Chondrocyte (in vitro differentiated cells): ENCODE measurements around the gene CYP3A7. TPM values are rescaled to one million over a fixed set of nuclear protein-coding genes. Genes with fewer than 3 reads are reported as not detected.
"Not testable (repeated sequence)": the region's sequence is repeated elsewhere in the genome, so short reads cannot be mapped to it uniquely, and the experiment has no call there.

Source experiments
- DNase-seq: peaks from one replicate; pipeline ENCODE4 v3.0.0; 2021; ENCODE audit warnings: mixed read lengths, low spot score
- H3K27ac Mint-ChIP-seq: one replicate; pipeline ENCODE4 v1.8.0; 2021; ENCODE audit warnings: mild to moderate bottlenecking, moderate library complexity, mixed read lengths; ENCODE audit not compliant: unreplicated experiment
- H3K27me3 Mint-ChIP-seq: 2 replicates; pipeline ENCODE4 v1.8.0; 2021; ENCODE audit warnings: low read depth, mixed read lengths
- H3K36me3 Mint-ChIP-seq: 2 replicates; pipeline ENCODE4 v1.8.0; 2021; ENCODE audit warnings: low read depth, mixed read lengths
- H3K4me1 Mint-ChIP-seq: 2 replicates; pipeline ENCODE4 v1.8.0; 2021; ENCODE audit warnings: low read depth, mild to moderate bottlenecking, mixed read lengths
- H3K4me3 Mint-ChIP-seq: one replicate; pipeline ENCODE4 v1.8.0; 2021; ENCODE audit warnings: mild to moderate bottlenecking, moderate library complexity, mixed read lengths; ENCODE audit not compliant: unreplicated experiment
- H3K9me3 Mint-ChIP-seq: 2 replicates; pipeline ENCODE4 v1.8.0; 2021; ENCODE audit warnings: low read depth, mixed read lengths
- total RNA-seq: library from RNA; stranded (reverse); gene quantifications from 3 replicates; pipeline ENCODE4 v1.2.1, GENCODE V29; 2021
- TF ChIP-seq, protein P1 (sequence below): fragments of 200-600 bp; sonication (generic); IDR thresholded peaks from 2 replicates; pipeline ENCODE4 v1.5.0; 2021; ENCODE audit warnings: antibody characterized with exemption, mild to moderate bottlenecking, moderate library complexity

Gene CYP3A7
- total RNA-seq, 1 donor from 2014 or later = not detected

- no peak for DNase-seq
- TF ChIP-seq, protein P1, sequence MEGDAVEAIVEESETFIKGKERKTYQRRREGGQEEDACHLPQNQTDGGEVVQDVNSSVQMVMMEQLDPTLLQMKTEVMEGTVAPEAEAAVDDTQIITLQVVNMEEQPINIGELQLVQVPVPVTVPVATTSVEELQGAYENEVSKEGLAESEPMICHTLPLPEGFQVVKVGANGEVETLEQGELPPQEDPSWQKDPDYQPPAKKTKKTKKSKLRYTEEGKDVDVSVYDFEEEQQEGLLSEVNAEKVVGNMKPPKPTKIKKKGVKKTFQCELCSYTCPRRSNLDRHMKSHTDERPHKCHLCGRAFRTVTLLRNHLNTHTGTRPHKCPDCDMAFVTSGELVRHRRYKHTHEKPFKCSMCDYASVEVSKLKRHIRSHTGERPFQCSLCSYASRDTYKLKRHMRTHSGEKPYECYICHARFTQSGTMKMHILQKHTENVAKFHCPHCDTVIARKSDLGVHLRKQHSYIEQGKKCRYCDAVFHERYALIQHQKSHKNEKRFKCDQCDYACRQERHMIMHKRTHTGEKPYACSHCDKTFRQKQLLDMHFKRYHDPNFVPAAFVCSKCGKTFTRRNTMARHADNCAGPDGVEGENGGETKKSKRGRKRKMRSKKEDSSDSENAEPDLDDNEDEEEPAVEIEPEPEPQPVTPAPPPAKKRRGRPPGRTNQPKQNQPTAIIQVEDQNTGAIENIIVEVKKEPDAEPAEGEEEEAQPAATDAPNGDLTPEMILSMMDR = no peak
- H3K9me3 Mint-ChIP-seq = peaks cover 3% of the 10 kb centered on the region
- H3K27ac Mint-ChIP-seq = no peak overlapping the region
- H3K27me3 Mint-ChIP-seq = peaks cover 16% of the 10 kb centered on the region
- H3K4me3 Mint-ChIP-seq = no peak overlapping the region
- H3K4me1 Mint-ChIP-seq = no peaks in the 10 kb centered on the region
- peaks cover 2% of the 10 kb centered on the region for H3K36me3 Mint-ChIP-seq
These were observed 4.9 kb upstream of the CYP3A7 start for GRCh38 chr7:99739699-99740572.

DNA sequence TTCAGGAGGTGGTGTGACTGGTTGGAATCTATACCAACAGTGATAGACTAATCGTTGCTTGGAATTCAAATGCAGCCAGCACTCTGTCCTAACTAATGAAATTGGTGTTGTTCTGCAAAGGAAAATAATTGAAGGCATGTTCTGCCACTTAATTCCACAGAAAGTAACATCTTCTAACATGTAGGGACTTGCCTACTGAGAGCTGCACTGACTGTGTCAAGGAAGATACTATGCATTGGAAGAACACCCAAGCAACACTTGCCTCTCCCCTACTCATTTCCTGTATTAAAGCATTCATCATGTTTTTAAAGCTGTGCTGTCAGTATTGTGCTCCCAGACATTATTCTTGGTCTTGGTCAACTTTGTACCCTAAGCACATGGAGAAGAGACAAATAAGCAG lies 2.7 kb upstream of the CYP3A7 start:
- no peak for DNase-seq
- H3K36me3 Mint-ChIP-seq = peaks cover 2% of the 10 kb centered on the region
- no peak overlapping the region for H3K27ac Mint-ChIP-seq
- H3K9me3 Mint-ChIP-seq = no peaks in the 10 kb centered on the region
- peaks cover 7% of the 10 kb centered on the region for H3K27me3 Mint-ChIP-seq
- H3K4me3 Mint-ChIP-seq = no peak overlapping the region
- TF ChIP-seq, protein P1 = no peak
- H3K4me1 Mint-ChIP-seq = no peaks in the 10 kb centered on the region

DNA sequence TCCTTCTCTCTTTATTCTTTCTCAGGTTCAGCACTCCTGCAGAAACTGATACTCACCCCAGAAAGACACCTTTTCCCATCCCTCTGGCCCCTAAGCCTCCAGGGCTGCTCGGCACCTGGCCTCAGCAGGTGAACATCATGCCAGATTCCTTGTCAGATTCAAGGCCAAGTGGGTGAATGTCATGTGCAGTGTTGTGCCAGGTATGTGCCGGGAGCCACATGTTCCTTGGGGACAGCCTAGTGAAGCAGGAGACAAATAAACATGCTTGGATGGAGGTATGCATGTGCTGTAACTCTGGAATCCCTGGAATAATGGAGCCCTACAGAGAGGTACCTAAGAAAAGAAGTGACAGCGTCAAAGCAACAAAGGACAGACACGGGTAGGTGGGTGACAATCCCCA lies 1.7 kb upstream of the CYP3A7 start:
- H3K4me1 Mint-ChIP-seq, H3K36me3 Mint-ChIP-seq, H3K27ac Mint-ChIP-seq, H3K9me3 Mint-ChIP-seq, DNase-seq, H3K4me3 Mint-ChIP-seq: not testable (repeated sequence)
- peaks cover 10% of the 10 kb centered on the region for H3K27me3 Mint-ChIP-seq

DNA sequence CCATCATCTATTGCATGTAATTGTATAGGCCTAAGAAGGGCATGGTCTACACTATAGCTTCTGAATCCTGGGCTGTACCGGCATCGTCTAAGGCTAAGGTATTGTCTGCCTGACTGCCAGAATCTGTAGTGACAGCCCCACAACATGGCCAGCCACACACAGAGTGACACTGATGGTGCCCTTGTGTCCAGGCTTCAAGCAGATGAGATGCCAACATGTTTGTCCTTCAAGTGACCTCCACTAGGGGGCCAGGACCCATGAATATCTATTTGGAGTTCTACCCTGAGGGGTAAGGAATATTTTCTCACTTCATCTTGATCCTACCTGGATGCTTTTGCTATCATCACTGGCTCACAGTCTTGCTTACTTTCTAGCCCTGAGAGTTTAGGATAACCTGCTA lies 1.5 kb downstream of the CYP3A7 start:
- Mint-ChIP-seq H3K27ac (no peak overlapping the region), H3K36me3 (no peaks in the 10 kb centered on the region), H3K4me1 (no peaks in the 10 kb centered on the region), H3K27me3 (peaks cover 8% of the 10 kb centered on the region), H3K9me3 (no peaks in the 10 kb centered on the region), H3K4me3 (no peak overlapping the region)
- no peak for DNase-seq
- TF ChIP-seq, protein P1 = peak; percentile 34

GRCh38 chr7:99733003-99733402 lies 2.0 kb downstream of the CYP3A7 start:
- H3K27ac Mint-ChIP-seq = no peak overlapping the region
- H3K27me3 Mint-ChIP-seq = peaks cover 8% of the 10 kb centered on the region
- no peaks in the 10 kb centered on the region for H3K4me1 Mint-ChIP-seq
- H3K36me3 Mint-ChIP-seq = no peaks in the 10 kb centered on the region
- no peak for DNase-seq
- TF ChIP-seq, protein P1 = no peak
- H3K9me3 Mint-ChIP-seq = no peaks in the 10 kb centered on the region
- no peak overlapping the region for H3K4me3 Mint-ChIP-seq
